ENCODE measurements around the gene EFNB3. TPM values are rescaled to one million over a fixed set of nuclear protein-coding genes. Genes with fewer than 3 reads are reported as not detected.
A peak's percentile ranks its signal among the peaks of the same experiment; 100 is the strongest.

Gene EFNB3
- total RNA-seq, 2 experiments from 2014 or later, result not detected

GRCh38 chr17:7742729-7743128, 37.7 kb downstream of the EFNB3 start:
- no peak overlapping the region for H3K27ac ChIP-seq (ENCODE audit: low read depth in 1 of 2, low read length in 2 of 2)
- no peak overlapping the region for H3K4me3 ChIP-seq (ENCODE audit: low read length)
- CTCF ChIA-PET, result interaction anchor here (0.8 to 2.7 kb wide), 8 partner anchors 71 to 315 kb away, joined by 3 to 26 read pairs (median 4); no protein-coding TSS in a partner anchor
- intact Hi-C loops (cut with DNase I, micrococcal nuclease), result loop anchor here (1.0 to 10.0 kb wide), 10 partner anchors 72 to 315 kb away; no protein-coding TSS in a partner anchor
- ATAC-seq (ENCODE audit: poor library complexity), result no peak
- no peaks in the 10 kb centered on the region for H3K4me1 Mint-ChIP-seq (ENCODE audit: low read depth)
- H3K9me3 Mint-ChIP-seq, result no peaks in the 10 kb centered on the region
- no peaks in the 10 kb centered on the region for H3K4me1 ChIP-seq (ENCODE audit: insufficient read depth, low read length)
- no peak for DNase-seq
- no peaks in the 10 kb centered on the region for H3K36me3 Mint-ChIP-seq (ENCODE audit: low read depth)
- peaks cover 34% of the 10 kb centered on the region for H3K27me3 Mint-ChIP-seq
- H3K27ac Mint-ChIP-seq, result no peak overlapping the region
- no peaks in the 10 kb centered on the region for H3K36me3 ChIP-seq (ENCODE audit: insufficient read depth, low read length)
- H3K4me3 Mint-ChIP-seq, result no peak overlapping the region
- POLR2A ChIA-PET, result interaction anchor here (0.7 kb wide), 1 partner anchor 115 kb away, joined by 4 read pairs; the partner anchor contains the start of gene NAA38
- H3K9me3 ChIP-seq (ENCODE audit: control insufficient read depth in 1 of 2, insufficient read depth in 1 of 2, low read length in 2 of 2), result no peaks in the 10 kb centered on the region
- peaks cover 8 to 12% of the 10 kb centered on the region in 2 experiments for H3K27me3 ChIP-seq (ENCODE audit: control insufficient read depth in 1 of 2, insufficient read depth in 2 of 2, low read length in 2 of 2)
- no peak for TF ChIP-seq CTCF (IDR thresholded peaks at IDR 0.05)

DNA sequence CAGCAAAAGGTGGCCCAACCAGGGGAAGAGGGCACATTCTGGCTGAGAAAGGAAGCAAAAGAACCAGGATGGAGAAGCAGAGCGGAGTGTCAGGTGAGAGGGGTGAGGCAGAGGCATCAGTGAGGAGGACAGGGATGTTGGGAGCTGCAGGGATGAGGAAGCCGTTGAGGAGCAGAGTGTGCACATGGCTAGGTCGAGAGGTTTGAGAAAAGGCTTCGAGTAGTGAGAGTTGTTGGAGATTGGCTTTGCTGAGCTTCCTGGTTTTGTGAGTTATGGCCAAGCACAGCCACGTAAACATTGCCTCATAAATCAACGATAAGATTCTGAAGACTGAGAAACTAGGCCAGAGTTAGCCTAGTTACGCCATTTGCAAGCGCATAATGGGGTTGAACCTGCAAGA, 39.4 kb downstream of the EFNB3 start:
- Histone ChIP-seq H3K27me3 (ENCODE audit: control insufficient read depth in 1 of 2, insufficient read depth in 2 of 2, low read length in 2 of 2) (peaks cover 8 to 16% of the 10 kb centered on the region in 2 experiments), H3K9me3 (ENCODE audit: control insufficient read depth in 1 of 2, insufficient read depth in 1 of 2, low read length in 2 of 2) (no peaks in the 10 kb centered on the region), H3K27ac (ENCODE audit: low read depth in 1 of 2, low read length in 2 of 2) (no peak overlapping the region), H3K36me3 (ENCODE audit: insufficient read depth, low read length) (no peaks in the 10 kb centered on the region), H3K4me3 (ENCODE audit: low read length) (no peak overlapping the region), H3K4me1 (ENCODE audit: insufficient read depth, low read length) (no peaks in the 10 kb centered on the region)
- POLR2A ChIA-PET, result no interaction called here
- Mint-ChIP-seq H3K4me1 (ENCODE audit: low read depth) (no peaks in the 10 kb centered on the region), H3K36me3 (ENCODE audit: low read depth) (no peaks in the 10 kb centered on the region), H3K9me3 (no peaks in the 10 kb centered on the region), H3K4me3 (no peak overlapping the region), H3K27me3 (peaks cover 28% of the 10 kb centered on the region), H3K27ac (no peak overlapping the region)
- TF ChIP-seq CTCF (IDR thresholded peaks at IDR 0.05), result no peak
- intact Hi-C loops (cut with DNase I, micrococcal nuclease), result loop anchor here (5.0 to 10.0 kb wide), 2 partner anchors 70 to 168 kb away; no protein-coding TSS in a partner anchor
- ATAC-seq (ENCODE audit: poor library complexity) (no peak), DNase-seq (no peak)
- CTCF ChIA-PET, result interaction anchor here (1.4 to 2.7 kb wide), 4 partner anchors 113 to 313 kb away, joined by 5 to 26 read pairs (median 8); partner anchors contain the start of gene NAA38

GRCh38 chr17:7745748-7746470, 40.9 kb downstream of the EFNB3 start:
- intact Hi-C loops (cut with DNase I, micrococcal nuclease), result loop anchor here in 1 of 2 experiments (10.0 kb wide), 1 partner anchor 69 kb away; no protein-coding TSS in a partner anchor
- DNase-seq, result peak in 1 of 14 experiments; percentile 17
- Histone ChIP-seq H3K9me3 (ENCODE audit: control insufficient read depth in 1 of 2, insufficient read depth in 1 of 2, low read length in 2 of 2) (no peaks in the 10 kb centered on the region), H3K4me1 (ENCODE audit: insufficient read depth, low read length) (no peaks in the 10 kb centered on the region), H3K4me3 (ENCODE audit: low read length) (no peak overlapping the region), H3K27me3 (ENCODE audit: control insufficient read depth in 1 of 2, insufficient read depth in 2 of 2, low read length in 2 of 2) (peaks cover 2 to 4% of the 10 kb centered on the region in 2 experiments), H3K36me3 (ENCODE audit: insufficient read depth, low read length) (no peaks in the 10 kb centered on the region), H3K27ac (ENCODE audit: low read depth in 1 of 2, low read length in 2 of 2) (no peak overlapping the region)
- H3K9me3 Mint-ChIP-seq, result no peaks in the 10 kb centered on the region
- ATAC-seq (ENCODE audit: poor library complexity), result no peak
- no peak for TF ChIP-seq CTCF (IDR thresholded peaks at IDR 0.05)
- H3K4me3 Mint-ChIP-seq, result no peak overlapping the region
- POLR2A ChIA-PET, result no interaction called here
- H3K4me1 Mint-ChIP-seq (ENCODE audit: low read depth), result no peaks in the 10 kb centered on the region
- H3K36me3 Mint-ChIP-seq (ENCODE audit: low read depth), result no peaks in the 10 kb centered on the region
- peaks cover 17% of the 10 kb centered on the region for H3K27me3 Mint-ChIP-seq
- CTCF ChIA-PET, result no interaction called here
- no peak overlapping the region for H3K27ac Mint-ChIP-seq
